NOMO-1 treated with dmso at 0.1 percent for 144 hours (cell line): ENCODE data around the gene UGT1A8.
"Not testable (repeated sequence)": the region's sequence is repeated elsewhere in the genome, so short reads cannot be mapped to it uniquely, and the experiment has no call there.

Experiments used
- DNase-seq: peaks from one replicate; lab custom pipeline; 2025; ENCODE audit not compliant: unreplicated experiment; lab: John Stamatoyannopoulos, UW

UGT1A8 gene

GRCh38 chr2:233638836-233639235 is 21.4 kb downstream of the UGT1A8 start:
- DNase-seq = no peak

GRCh38 chr2:233639860-233640259 is 22.4 kb downstream of the UGT1A8 start:
- DNase-seq = no peak

DNA sequence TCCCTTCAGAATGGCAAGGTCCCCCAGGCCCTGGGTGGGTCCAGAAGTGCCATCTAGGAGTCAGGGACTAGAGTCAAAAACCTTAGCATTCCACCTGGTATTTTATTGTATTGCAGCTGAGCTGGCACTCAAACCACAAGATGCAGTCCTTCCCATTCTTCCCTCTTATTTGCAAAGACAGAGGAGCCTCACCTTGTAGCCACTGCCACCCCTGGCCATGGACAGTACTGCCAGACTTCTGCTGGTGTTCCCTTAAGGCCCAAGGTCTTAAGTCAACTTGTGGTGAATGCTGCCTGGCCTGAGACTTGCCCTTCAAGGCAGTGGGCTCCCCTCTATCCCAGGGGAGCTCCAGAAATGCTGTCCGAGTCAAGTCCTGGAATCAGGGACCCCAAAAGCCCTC is 25.7 kb downstream of the UGT1A8 start:
- no peak for DNase-seq

- not testable (repeated sequence) for DNase-seq
Observed at GRCh38 chr2:233646033-233646432, 28.6 kb downstream of the UGT1A8 start.

DNA sequence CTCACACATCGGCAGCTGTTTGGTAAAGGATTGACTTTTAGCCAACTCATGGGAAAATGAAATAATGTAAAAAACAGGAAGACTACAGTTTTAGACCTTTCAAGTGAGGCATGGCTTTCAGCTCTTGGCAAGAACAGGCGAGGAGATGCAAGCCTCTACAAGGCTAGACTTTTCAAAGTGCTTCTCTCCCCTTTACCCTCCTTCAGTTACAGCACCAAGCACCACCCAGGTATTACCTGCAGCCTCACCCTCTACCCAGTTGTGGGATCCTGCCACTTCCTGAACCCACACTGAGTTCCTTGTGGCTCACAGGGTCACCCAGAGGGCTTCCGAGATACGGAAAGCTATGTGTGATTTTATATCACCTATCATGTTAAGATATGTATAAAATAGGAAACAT is 33.5 kb downstream of the UGT1A8 start:
- no peak for DNase-seq

DNA sequence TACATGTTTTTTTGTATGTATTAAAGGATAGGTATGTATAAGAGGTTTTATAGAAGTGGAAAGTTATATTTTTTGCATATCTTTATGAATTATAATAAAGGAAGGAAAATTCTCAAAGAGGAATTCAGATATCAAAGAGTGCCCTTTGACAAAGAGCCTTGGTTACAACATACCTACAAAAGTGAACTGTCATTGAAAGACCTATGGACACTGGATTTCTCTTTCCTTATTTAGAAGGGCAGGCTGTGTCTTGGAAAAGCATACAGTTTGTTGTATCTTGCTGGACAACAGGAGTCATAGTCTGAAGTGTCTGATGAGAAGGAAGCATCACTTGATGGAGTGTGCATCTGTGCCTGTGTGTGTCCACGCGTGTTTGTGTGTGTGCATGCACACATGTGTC is 34.0 kb downstream of the UGT1A8 start:
- DNase-seq = no peak

DNA sequence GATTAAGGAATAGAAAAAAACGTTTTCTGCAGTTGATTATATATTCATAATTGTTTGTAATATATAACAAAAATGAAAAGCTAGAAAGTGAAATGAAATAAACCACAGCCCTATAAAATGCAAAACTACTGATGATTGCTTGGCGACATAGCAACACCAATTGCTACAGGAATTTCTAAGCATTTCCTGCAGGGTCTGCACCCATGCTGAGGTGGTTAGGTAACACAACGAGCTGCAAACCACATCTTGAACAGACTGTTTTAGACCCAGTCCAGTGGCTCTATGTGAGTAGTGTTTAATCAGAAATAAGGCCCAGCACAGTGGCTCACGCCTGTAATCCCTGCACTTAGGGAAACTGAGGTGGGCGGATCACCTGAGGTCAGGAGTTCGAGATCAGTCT is 37.1 kb downstream of the UGT1A8 start:
- DNase-seq = no peak

DNA sequence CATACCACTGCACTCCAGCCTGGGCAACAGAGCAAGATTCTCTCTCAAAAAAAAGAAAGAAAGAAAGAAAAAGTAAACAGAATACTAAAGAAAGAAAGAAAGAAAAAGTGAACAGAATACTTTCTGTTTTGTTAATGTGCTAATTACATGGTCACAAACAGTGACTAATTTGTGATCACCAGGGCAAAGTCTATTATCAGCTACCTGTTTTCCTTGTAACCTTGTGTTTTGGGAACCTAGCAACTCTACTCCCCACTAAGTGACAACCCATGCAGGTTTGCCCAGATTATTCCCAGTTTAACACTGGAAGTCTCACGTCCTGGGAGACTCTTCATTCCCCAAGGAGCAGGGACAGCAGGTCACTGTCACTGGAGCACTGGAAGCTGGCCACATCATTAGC is 37.6 kb downstream of the UGT1A8 start:
- DNase-seq = no peak

GRCh38 chr2:233655943-233656342 is 38.5 kb downstream of the UGT1A8 start:
- not testable (repeated sequence) for DNase-seq

- no peak for DNase-seq
Observed at GRCh38 chr2:233656443-233656842, 39.0 kb downstream of the UGT1A8 start.

DNA sequence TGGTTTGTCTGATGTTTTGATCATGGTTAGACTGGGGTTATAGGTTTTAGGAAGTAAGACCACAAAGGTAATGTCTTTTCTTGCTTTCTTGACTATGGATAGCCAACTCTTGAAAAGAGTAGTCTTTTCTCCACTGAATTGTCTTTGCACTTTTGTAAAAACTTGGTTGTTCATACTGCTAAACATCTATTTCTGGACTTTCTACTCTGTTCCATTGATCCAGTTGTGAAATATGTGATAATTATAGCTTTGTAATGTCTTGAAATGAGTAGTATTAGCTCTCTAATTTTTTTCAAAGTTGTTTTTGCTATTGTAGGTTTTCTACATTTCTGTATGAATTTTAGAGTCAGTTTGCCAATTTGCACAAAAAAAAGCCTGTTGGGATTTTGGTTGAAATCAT is 41.2 kb downstream of the UGT1A8 start:
- no peak for DNase-seq

GRCh38 chr2:233663911-233664310 is 46.5 kb downstream of the UGT1A8 start:
- DNase-seq = no peak

- DNase-seq = no peak
Observed at GRCh38 chr2:233668605-233669260, 51.3 kb downstream of the UGT1A8 start.

DNA sequence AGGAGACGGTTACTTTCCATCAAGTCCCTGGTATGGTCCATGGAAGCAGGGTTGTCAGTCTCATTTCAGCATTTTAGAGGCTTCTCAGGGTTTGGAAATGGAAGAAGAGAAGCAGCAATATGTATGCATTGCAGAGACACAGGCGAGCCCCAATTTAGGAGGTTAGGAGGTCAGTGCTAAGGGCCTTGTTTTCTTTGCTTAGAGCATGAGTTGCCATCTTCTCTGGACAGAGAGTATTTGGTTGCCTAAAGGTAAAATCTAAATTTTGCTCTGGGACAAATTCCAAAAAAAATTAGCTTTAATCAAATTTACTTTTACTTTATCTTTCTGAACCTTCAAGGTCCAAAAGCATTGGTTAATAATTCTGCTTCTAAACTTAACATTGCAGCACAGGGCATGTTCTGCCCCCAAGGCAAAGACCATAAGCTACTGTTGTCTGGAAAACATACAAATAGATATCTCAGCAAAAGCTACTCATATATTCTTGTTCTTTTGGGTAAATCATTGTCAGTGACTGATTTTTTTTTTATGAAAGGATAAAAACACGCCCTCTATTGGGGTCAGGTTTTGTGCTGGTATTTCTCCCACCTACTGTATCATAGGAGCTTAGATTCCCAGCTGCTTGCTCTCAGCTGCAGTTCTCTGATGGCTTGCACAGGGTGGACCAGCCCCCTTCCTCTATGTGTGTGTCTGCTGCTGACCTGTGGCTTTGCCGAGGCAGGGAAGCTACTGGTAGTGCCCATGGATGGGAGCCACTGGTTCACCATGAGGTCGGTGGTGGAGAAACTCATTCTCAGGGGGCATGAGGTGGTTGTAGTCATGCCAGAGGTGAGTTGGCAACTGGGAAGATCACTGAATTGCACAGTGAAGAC is 54.1 kb downstream of the UGT1A8 start, which contains the start of gene UGT1A9:
UGT1A9 (plus strand) TSS at position 609 of the 872 bp plus-strand sequence; CDS start at position 646, 37 bp downstream.
- no peak for DNase-seq

DNA sequence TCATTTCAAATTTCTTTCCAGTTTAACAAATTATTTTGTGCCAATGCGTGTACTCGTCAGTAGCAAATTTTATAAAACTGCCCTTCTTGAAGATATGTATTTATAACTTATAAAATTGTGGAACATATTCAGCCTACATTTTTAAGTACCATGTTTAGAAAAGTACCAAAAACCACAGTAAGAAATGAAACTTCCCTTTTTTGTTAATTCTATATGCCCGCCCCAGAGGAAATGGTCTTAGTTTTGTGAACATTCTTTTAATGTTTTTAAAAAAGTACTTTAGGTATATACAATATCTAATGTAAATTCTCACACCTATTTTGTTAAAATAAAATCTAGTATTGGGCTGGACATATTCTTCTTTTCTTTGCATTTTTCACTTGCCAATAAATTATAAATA is 55.5 kb downstream of the UGT1A8 start:
- DNase-seq = no peak

- no peak for DNase-seq
Observed at GRCh38 chr2:233673896-233674295, 56.5 kb downstream of the UGT1A8 start.

DNA sequence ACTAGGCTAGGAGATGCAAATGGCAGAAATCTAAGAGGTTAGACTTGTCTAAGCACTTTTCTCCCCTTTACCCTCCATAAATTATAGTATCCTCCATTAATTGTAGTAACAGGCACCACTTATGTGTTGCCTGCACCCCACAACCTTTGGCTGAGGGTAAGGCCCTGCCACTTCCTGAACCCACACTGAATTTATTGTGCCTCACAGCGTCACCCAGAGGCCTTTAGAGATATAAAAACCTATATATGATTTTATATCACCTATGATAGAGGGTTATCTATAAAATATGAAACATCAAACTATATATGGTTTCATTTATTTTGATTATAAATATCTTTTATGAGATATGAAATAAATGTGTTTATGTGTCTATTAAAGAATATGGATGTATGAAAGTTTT is 56.9 kb downstream of the UGT1A8 start:
- DNase-seq = no peak

- DNase-seq = no peak
Observed at GRCh38 chr2:233674995-233675394, 57.6 kb downstream of the UGT1A8 start.

- no peak for DNase-seq
Observed at GRCh38 chr2:233676046-233676445, 58.6 kb downstream of the UGT1A8 start.

DNA sequence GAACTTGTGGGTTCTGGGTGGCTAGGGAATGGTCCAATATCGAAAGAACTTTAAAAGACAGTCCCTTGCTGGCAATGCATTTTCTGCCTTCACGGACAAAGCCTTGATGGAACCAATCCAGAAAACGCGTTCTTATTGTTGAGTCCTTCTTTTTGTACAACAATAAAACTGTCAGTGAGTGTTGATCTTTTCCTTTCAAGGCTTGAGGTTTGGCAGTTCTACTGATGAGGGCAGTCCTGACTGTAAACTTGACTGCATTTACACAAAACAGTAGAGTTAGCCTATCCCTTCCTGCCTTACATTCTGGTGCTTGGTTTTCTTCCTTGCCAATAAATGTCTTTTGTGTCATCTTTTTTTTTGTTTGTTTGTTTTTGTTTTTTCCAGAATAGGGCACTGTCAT is 61.8 kb downstream of the UGT1A8 start:
- DNase-seq = no peak

DNA sequence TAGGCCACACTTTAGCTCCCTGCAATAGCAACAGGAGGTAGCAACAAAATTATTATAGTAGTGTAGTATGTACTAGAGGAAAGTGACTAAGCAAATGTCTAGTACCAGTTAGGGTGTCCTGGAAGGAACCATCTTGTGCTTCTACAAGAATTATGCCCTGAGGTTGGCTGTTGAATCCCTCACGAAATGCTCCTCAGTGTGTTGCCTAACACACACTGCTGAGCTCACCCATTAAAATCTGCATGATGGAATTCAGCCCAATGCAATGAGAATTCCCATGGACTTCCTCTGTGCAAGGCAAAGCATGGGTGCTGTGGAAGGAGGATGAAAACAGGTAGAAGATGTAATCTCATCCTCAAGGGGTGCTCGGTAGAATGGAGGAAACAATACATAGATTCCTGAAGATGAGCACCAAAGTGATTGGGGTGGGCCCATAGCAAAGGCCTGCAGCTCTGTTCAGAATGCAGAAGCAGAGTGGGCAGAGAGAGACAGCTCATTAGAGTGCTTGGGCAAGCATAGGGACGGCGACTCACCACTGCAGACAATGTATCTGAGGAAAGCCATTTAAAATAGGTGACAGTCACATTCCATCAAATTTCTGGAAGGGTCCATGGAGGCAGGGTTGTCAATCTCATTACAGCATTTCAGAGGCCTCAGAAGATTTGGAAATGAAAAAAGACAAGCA is 63.1 kb downstream of the UGT1A8 start:
- DNase-seq = no peak
